Progenitor cell of endocrine pancreas (in vitro differentiated cells): Measurements from ENCODE around the gene AMN. TPM values are rescaled to one million over a fixed set of nuclear protein-coding genes. Genes with fewer than 3 reads are reported as not detected.

Source experiments
- DNase-seq: peaks from one replicate; pipeline ENCODE4 v3.0.0; 2021; ENCODE audit warnings: low spot score; ENCODE audit not compliant: unreplicated experiment
- H3K27ac Mint-ChIP-seq: 2 replicates; pipeline ENCODE4 v1.8.0; 2021; ENCODE audit warnings: mild to moderate bottlenecking, moderate library complexity, mixed read lengths
- H3K27me3 Mint-ChIP-seq: 2 replicates; pipeline ENCODE4 v1.8.0; 2021; ENCODE audit warnings: mixed read lengths
- H3K36me3 Mint-ChIP-seq: 2 replicates; pipeline ENCODE4 v1.8.0; 2022; ENCODE audit warnings: mixed read lengths; ENCODE audit not compliant: insufficient read depth
- H3K4me1 Mint-ChIP-seq: 2 replicates; pipeline ENCODE4 v1.8.0; 2021; ENCODE audit warnings: low read depth, mixed read lengths
- H3K4me3 Mint-ChIP-seq: 2 replicates; pipeline ENCODE4 v1.8.0; 2021; ENCODE audit warnings: low read depth, mild to moderate bottlenecking, moderate library complexity, mixed read lengths
- H3K9me3 Mint-ChIP-seq: 2 replicates; pipeline ENCODE4 v1.8.0; 2021; ENCODE audit warnings: low read depth, mixed read lengths
- total RNA-seq: library from RNA; stranded (reverse); gene quantifications from 2 replicates; pipeline ENCODE4 v1.2.1, GENCODE V29; 2021
- TF ChIP-seq, protein P1 (sequence below): fragments of 200-600 bp; sonication (generic); IDR thresholded peaks from one replicate; pipeline ENCODE4 v1.5.0; 2021; ENCODE audit warnings: antibody characterized with exemption, mild to moderate bottlenecking; ENCODE audit not compliant: unreplicated experiment

The AMN gene
- total RNA-seq, 1 donor from 2014 or later: 2.5 TPM

DNA sequence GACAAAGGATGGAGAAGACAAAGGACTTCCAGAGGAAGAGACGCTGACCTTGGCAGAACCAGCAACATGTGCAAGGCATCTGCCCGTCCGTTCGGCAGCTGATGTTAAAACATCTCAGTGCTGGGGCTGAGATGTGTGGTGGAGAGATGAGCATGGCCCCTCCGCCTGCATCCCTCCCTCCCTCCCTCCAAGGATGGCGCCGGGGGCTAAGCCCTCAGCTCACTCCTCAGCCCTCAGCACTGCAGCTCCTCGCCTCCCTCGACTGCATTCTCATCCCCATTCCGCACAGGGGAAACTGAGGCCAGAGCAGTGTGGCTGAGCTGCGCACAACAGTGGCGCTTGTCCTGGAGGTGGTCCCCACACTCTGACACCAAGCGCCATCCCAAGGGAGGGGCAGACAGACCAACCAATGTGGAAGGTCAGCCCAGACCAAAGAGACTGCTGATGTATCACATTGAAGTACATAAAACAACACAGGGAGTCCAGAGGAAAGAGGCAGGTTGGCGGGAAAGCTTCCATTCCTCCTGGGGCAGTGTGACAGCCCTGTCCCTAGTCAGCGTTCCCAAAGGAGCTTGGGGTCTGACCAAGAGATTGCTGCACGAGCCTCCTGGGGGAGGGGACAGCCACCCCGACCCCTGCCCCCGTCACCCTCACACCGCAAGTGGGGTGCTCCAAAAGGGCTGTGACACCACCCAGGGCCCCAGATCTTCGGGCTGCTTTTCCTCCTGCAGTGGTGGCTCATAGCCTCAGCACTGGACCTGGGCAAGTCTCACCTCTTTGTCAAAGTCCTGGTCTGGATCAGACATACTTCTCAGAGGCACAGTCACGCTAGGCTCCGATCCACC, 15.1 kb downstream of the AMN start:
- H3K4me1 Mint-ChIP-seq: no peaks in the 10 kb centered on the region
- TF ChIP-seq, protein P1, sequence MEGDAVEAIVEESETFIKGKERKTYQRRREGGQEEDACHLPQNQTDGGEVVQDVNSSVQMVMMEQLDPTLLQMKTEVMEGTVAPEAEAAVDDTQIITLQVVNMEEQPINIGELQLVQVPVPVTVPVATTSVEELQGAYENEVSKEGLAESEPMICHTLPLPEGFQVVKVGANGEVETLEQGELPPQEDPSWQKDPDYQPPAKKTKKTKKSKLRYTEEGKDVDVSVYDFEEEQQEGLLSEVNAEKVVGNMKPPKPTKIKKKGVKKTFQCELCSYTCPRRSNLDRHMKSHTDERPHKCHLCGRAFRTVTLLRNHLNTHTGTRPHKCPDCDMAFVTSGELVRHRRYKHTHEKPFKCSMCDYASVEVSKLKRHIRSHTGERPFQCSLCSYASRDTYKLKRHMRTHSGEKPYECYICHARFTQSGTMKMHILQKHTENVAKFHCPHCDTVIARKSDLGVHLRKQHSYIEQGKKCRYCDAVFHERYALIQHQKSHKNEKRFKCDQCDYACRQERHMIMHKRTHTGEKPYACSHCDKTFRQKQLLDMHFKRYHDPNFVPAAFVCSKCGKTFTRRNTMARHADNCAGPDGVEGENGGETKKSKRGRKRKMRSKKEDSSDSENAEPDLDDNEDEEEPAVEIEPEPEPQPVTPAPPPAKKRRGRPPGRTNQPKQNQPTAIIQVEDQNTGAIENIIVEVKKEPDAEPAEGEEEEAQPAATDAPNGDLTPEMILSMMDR: no peak
- DNase-seq: no peak
- no peak overlapping the region for H3K4me3 Mint-ChIP-seq
- H3K27me3 Mint-ChIP-seq: no peaks in the 10 kb centered on the region
- peaks cover 28% of the 10 kb centered on the region for H3K36me3 Mint-ChIP-seq
- no peak overlapping the region for H3K27ac Mint-ChIP-seq
- no peaks in the 10 kb centered on the region for H3K9me3 Mint-ChIP-seq

DNA sequence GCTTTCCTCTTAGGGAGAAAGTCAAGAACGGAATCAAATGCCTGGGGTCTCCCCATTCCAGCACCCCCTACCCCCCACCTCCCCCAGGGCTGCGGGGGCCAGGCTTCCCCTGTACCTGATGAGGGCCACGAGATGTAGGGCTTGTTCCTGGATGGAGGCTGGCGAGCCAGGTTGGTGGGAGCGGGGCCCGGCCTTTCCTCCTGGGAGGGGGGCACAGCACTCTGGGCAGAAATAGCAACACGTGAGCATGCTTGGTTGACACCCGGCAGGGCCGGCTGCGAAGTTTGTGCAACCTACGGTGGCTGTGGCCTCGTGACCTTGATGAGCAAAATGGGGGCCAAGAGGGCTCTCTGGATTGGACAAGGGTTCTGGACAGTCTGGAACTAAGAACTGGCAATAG, 15.7 kb downstream of the AMN start:
- H3K27ac Mint-ChIP-seq: no peak overlapping the region
- no peaks in the 10 kb centered on the region for H3K9me3 Mint-ChIP-seq
- no peaks in the 10 kb centered on the region for H3K4me1 Mint-ChIP-seq
- DNase-seq: no peak
- H3K36me3 Mint-ChIP-seq: peaks cover 30% of the 10 kb centered on the region
- no peak overlapping the region for H3K4me3 Mint-ChIP-seq
- H3K27me3 Mint-ChIP-seq: no peaks in the 10 kb centered on the region
- TF ChIP-seq, protein P1: no peak

- H3K27me3 Mint-ChIP-seq: no peaks in the 10 kb centered on the region
- no peak for DNase-seq
- H3K27ac Mint-ChIP-seq: no peak overlapping the region
- H3K9me3 Mint-ChIP-seq: no peaks in the 10 kb centered on the region
- TF ChIP-seq, protein P1: no peak
- H3K4me1 Mint-ChIP-seq: no peaks in the 10 kb centered on the region
- H3K4me3 Mint-ChIP-seq: no peak overlapping the region
- peaks cover 31% of the 10 kb centered on the region for H3K36me3 Mint-ChIP-seq
Measured at GRCh38 chr14:102939329-102939728, 16.9 kb downstream of the AMN start.

- Mint-ChIP-seq H3K4me3 (no peak overlapping the region), H3K4me1 (no peaks in the 10 kb centered on the region), H3K27ac (no peak overlapping the region), H3K36me3 (peaks cover 28% of the 10 kb centered on the region), H3K9me3 (no peaks in the 10 kb centered on the region), H3K27me3 (no peaks in the 10 kb centered on the region)
- DNase-seq: no peak
- TF ChIP-seq, protein P1: no peak
Measured at GRCh38 chr14:102939820-102940561, 17.5 kb downstream of the AMN start.

GRCh38 chr14:102940729-102941362, 18.4 kb downstream of the AMN start:
- no peak overlapping the region for H3K4me3 Mint-ChIP-seq
- no peaks in the 10 kb centered on the region for H3K27me3 Mint-ChIP-seq
- no peaks in the 10 kb centered on the region for H3K4me1 Mint-ChIP-seq
- no peak for DNase-seq
- H3K36me3 Mint-ChIP-seq: peaks cover 27% of the 10 kb centered on the region
- no peak overlapping the region for H3K27ac Mint-ChIP-seq
- TF ChIP-seq, protein P1: no peak
- H3K9me3 Mint-ChIP-seq: no peaks in the 10 kb centered on the region
